ENCODE measurements around the gene ZNF207.
"Not testable (repeated sequence)": the region's sequence is repeated elsewhere in the genome, so short reads cannot be mapped to it uniquely, and the experiment has no call there.

ZNF207 gene

DNA sequence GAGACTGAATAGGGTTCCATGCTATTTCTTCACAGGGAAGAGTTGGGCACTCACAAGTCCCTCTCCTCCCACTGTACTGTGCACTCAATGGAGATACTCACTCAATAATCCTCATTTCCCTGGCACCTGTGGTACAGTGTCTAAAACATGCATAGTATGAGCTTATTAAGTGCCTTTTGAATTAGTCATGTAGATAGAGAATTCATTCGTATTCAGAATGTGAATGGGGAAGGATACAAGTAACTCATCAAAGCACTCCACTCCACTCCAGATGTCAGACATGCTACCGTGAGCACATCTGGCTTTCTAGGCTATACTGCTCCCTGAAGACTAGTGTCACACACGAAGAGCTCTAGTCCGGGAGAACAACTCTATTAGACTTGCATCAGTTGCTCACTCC, 14.3 kb upstream of the ZNF207 start:
- no peak for DNase-seq

DNA sequence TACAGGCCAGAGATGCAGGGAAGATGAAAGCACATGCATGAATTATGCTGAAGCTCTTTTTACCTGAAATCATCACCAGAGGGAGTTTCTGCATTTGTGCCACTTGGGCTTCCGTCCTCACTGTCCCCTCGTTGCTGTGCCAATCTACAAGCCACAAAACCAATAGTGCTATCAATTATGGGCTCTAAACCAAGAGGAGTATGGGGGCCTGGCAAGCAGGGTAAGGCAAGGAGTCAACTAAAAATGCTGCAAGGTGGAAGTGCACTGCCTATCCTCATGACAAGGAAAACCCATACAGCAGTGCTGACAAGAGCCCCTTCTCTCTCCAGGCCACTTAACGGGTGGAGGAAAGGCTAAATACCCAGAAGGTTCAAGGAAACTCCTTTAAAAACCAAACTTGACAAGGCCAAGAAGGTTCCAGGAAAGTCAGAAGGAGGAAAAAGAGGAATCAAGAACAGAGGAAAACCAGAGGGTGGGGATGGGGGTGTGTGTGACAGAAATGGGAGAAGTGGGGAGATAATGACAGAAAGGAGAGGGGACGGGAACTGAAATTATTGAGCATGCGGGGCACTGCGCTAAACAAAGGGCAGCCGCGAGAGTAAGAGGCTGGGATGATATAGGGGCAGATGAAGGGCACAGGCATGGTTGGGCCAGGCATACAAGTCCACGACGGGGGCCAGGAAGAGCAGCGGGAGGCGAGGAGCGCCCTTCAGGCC, 8.7 kb upstream of the ZNF207 start:
- DNase-seq = peak in 1 of 2 donors; percentile 37

DNA sequence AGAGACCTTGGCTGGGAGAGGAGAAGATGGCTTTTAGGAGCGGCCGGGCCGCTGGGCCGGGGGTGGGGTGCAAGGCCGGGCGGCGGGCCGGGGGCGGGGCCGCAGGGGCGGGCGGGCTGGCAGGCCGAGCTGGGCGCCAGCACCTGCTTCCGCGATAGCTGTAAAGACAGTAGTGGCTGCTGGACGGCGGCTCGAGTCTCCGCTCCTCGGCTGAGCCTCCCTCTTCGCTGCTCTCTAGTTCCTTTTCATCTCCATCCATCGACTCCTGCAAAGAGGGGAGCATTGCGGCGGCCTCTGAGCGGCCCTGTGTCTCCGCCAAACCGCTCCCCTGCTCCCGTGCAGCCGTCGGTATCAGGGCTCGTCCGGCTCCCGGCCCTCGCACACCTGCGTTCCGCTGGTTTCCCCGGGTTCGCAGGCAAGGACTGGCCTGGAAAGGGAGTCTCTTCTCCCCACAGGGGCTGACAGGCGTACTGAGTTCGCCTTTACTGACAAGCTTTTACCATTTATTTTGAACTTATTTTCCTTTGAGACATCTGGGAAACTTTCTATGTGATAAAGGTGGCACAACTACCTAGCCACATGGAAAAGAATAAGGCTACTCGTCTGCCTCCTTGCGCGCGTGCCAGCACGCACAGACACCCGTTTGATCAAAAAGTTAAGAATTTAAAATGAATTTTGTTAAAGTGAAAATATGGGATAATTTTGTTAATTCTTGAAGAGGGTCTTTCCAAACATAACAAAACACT, 7.9 kb upstream of the ZNF207 start, which contains the start of gene C17orf75:
C17orf75 (minus strand) TSS at position 317 of the 746 bp plus-strand sequence; CDS start at position 283, 34 bp downstream.
- DNase-seq = peak; percentile 73 to 75

DNA sequence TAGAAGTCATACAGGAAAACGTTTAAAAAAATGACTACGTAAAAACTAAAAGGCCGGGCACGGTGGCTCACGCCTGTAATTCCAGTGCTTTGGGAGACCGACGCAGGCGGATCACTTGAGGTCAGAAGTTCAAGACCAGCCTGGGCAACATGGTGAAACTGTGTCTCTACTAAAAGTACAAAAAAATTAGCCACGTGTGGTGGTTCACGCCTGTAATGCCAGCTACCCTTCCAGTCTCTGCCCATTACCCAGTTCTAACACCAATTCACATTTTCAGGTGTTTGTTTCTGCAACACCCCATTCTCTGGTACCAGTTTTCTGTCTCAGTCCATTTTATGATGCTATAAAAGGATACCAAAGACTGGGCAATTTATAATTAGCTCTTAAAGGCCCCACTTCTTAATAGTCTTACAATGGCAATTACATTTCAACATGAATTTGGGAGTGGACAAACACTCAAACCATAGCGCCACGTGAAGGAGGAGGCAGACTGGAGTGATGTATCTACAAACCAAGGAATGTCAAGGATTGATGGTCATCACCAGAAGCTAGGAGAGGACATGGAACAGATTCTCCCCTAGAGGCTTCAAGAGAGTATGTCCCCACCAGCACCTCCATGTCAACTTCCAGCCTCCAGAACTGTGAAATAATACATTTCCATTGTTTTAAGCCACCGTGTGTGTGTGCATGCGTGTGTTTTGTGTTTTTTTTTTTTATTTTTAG, 7.2 kb upstream of the ZNF207 start:
- DNase-seq = no peak

DNA sequence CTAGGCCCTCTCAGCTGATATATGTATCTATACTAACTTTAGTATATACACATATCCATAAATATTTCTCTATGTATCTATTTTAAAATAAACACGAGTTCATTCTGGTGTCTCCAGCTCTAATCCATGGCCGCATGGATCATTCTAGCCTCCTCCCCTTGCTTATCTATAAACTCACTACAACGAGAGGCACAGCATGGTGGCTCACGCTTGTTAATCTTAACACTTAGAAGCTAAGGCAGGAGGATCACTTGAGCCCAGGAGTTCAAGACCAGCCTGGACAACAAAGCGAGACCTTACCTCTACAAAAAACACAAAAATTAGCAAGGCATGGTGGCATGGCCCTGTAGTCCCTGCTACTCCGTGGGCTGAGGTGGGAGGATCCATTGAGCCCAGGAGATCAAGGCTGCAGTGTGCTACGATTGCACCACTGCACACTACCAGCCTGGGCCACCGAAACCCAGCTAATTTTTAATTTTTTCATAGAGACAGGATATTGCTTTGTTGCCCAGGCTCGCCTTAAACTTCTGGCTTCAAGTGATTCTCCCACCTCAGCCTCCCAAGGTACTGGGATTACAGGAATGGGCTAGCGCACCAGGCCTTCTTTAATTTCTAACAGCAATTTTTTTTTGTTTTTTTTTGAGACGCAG, 3.9 kb upstream of the ZNF207 start:
- DNase-seq = no peak

DNA sequence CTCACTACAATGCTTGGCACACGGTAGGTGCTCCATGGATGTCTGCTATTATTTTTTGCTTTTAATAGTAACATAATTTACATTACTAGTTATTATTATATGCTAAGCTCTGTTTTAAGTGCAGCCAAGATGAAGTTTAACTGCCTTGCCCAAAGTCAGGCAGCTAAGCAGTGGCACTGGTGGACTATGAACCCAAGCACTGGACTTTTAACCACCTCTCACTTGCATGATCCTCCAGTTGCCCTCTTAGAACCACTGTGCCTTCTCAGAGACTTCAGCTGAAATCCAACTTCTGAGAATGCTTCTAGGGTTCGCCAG, 1.5 kb upstream of the ZNF207 start:
- DNase-seq = no peak

DNA sequence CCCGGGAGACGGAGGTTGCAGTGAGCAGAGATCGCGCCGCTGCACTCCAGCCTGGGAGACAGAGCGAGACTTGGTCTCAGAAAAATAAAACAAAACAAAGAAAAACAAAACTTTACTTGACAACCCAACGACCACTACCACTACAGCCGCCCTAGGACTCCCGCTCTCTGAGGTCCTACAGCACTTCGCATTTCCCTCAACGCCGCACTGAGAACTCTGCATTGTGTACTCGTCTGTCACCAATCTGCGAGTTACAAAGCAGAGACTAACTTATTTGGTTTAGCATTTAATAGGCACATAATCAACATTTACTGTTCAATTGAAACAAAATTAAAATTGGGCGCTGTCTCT, 479 bp upstream of the ZNF207 start:
- DNase-seq = no peak

DNA sequence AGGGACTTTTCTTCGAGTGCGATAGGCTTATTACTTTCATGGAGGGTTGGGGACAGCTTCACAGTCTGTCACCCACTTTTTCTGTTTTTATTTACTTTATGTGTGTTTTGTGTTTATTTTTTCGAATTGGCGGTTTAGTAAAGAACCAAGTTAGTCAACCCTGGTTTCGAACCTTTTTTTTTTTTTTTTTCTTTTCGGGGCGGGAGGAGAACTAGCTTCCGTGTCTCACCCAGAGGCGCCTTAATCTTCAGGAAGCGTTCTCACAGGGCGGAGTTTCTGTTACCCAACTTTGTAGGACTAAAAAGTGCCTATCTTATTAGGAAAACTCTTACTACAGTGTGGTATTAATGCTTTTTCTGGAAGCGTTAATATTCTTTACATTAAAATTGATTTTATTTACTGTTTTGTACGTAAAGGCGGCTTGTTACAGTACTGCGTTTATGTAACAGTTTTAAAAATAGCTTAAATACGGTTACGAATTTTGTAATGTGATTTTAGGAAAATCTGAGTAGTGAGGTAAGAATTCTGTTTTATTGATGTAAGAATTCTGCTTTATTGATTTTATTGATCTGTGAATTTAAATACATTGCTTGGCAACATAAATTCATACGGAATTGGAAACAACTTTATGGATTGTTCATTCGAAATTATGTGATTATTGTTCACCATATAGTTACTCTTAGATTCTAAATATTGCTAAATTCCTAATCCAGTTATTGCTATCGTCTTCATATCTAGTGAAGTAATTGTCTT, 885 bp downstream of the ZNF207 start:
- peak in 1 of 2 donors; percentile 12 for DNase-seq

DNA sequence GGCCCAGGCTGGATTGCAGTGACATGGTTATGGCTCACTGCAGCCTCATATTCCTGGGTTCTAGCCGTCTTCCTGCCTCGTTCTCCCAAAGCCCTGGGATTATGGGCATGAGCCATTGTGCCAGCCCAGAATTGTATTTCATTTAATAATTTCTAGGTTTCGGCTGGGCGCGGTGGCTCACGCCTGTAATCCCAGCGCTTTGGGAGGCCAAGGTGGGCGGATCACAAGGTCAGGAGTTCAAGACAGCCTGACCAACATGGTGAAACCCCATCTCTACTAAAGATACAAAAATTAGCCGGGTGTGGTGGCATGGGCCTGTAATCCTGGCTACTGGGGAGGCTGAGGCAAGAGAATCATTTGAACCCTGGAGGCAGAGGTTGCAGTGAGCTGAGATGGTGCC, 2.8 kb downstream of the ZNF207 start:
- not testable (repeated sequence) for DNase-seq

DNA sequence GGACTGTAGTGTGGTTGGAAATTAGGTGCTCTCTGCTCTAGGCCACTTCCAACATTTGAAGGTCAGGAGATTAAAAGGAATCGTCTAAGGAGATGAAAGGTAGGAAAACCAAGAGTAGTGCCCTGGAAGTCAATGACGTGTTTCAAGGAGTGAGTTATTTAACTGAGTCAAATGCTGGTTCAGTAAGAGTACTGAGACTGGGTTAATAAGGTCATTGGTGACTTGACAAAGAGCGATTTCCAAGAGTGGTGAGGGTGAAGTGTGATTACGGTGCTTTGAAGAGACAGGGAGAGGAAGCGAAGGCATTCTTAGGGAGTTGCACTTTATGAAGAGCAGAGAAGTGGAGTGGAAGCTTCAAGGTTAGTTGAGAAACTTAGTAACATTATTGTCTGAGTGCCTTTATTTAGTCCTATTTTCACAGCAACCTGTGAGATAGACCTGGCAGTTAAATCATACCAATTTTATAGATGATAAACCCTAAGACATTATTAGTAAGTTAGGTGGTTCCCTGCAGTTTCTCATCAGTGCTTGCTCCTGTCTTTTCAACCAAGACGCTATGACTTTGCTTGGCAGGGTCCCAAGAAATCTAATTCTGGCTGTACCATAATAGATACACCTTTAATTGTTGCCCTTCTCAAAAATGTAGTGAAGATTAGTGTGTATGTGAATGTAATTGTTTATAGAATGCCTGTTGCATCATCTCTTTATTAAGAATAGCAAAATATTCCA, 5.9 kb downstream of the ZNF207 start:
- DNase-seq = no peak

DNA sequence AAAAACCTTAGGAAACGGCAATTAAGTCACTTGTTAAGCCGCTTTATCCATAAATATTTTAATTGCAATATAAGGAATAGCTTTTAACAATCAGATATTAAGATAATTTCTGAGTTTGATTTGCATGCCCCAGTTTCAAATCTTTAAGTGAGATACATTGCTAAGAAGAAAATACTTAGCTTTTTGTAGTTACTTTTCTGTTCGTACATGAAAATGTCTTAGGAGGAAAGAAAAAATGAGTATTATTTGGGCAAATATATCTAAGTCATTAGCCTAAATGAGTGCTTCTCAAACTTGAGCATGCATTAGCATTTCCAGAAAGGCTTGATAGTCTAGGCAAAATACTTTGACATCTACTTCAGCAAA, 6.4 kb downstream of the ZNF207 start:
- DNase-seq = no peak

DNA sequence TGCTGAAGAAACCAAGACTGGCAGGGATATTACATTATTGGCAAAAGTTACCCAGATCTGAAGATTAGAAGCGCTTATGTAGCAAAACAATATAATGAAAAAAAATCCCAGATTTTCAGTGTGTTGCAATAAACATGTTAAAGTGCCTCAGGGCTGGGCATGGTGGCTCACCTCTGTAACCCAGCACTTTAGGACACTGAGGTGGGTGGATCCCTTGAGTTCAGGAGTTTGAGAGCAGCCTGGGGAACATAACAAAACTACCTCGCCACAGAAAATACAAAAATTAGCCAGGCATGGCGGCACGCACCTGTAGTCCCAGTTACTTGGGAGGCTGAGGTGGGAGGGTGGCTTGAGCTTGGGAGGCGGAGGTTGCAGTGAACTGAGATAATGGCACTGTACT, 6.8 kb downstream of the ZNF207 start:
- no peak for DNase-seq

DNA sequence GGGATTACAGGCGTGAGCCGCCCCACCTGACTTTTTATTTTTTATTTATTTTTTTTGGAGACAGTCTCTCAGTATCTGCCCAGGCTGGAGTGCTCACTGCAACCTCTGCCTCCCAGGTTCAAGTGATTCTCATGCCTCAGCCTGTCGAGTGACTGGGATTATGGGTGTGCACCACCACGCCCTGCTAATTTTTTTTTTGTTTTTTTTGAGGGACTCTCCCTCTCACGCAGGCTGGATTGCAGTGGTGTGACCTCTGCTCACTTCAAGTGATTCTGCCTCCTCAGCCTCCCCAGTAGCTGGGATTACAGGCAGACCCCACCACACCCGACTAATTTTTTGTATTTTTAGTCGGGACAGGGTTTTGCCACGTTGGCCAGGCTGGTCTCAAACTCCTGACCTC, 7.7 kb downstream of the ZNF207 start:
- DNase-seq = no peak

DNA sequence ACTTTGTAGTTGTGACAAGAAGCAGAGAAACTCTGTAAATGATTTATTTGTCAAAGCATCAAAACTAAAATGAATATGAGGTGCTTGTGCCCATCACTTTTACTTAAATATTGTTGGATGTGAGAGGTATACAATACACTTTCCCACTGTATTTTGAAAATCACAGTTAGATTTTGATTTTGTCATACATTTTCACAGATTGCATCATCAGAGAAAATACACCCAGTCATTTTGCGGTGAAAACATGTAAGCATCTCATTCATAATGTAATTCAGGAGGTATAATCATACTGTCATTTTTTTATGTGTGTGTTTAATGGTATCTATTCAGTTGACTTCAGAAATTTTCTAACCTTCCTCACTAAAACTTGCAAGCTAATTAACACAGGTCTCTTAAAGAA, 11.3 kb downstream of the ZNF207 start:
- no peak for DNase-seq

DNA sequence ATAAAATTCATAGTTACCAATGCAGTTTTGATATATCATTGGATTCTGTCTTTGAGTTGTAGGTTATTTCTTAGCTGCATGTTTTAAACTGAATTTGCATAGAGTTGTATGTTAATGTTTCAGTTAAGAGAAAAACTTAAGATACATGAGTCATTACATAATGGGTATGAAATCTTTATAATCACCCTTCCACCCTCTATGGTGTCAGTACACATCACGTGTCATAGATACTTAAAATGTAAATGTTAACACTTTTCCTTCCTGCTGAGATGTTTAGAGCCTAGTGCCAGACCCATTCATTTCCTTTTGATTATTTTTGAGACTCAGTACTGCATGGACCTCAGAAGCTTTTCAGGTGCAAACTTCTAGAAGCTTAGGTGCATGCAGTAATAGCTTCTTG, 20.5 kb downstream of the ZNF207 start:
- DNase-seq = no peak

DNA sequence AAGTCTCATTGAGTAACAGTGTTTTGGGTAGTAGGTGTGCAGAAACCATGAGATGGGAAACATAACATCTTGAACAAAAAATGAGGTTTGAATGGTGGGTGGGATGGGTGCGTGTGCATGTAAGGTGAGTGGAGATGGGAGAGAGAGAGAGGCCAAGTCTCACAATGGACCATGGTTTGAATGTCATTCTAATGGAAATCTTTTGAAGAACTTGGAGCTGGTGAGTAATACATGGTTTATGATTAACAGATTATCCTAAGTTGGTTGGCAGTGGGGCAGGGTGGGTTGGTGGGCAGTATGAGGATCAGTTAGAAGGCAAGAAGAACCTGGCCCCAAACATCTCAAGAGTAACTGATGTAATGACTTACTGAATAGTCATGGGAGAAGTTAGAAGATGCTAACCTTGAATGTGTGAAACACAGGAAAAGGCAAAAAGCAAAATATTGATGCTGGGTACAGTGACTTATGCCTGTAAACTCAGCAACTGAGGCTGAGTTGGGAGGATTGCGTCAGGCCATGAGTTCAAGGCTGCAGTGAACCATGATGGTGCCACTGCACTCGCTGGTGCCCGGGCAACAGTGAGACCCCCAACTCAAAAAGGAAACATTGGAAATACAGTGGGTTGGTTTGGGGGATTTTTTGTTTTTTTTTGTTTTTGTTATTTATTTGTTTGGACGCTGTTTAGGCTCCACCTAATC, 32.7 kb downstream of the ZNF207 start:
- no peak for DNase-seq

DNA sequence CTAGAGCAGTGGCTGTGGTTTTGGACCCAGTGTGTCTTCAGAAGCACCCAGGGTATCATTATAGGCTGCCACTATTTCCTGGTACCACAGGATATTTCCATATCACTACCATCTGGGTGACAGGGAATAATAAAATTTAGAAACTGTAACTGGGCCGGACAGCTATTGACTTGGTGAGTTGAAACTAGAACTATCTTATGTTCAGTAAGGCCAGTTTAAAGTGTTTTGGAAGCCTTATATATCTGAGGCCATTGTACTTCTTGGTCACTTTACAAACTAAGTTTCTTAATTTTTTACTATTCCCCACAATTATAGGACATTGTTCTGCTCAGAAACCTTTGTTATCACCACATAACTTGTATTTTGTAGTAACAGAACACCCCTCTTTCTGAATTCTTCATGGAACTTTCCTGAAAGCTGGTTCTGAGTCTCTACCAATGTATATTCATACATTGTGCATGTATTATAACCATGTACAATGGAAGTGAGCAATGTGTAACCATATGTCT, 34.0 kb downstream of the ZNF207 start:
- no peak for DNase-seq

DNA sequence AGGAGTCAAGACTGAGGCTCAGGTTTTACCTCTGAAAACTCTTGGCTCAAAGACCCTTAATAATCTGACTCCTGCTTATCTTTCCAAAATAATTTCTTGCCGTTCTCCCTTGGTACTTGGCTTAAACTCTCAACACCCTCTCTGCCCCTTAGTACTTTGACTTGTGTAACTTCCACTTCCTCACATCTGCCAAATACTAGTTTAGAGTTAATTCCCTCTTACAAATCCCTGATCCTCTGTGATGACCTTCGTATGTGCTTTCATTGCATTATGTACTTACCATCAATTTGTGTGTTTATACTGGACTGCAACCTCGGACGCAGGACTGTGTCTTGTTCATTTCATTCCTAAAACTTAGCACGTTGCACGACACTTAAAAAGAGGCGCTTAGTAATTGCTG, 35.2 kb downstream of the ZNF207 start:
- DNase-seq = no peak

DNA sequence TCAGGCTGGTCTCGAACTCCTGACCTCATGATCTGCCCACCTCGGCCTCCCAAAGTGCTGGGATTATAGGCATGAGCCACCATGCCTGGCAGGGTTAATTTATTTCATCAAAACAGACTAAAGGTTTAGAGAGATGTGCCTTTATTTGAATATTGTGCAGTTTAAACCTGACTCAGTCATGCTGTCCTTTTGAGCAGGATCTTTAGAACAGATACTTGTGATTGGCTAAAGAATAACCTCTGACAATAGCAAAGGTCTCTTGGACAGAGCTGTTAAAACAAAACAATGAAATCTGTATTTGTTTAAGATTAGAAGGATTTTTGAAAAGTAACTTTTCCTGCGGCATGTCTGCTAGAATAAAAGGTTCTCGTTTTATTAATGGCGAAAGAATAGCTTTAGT, 36.0 kb downstream of the ZNF207 start:
- DNase-seq = no peak

DNA sequence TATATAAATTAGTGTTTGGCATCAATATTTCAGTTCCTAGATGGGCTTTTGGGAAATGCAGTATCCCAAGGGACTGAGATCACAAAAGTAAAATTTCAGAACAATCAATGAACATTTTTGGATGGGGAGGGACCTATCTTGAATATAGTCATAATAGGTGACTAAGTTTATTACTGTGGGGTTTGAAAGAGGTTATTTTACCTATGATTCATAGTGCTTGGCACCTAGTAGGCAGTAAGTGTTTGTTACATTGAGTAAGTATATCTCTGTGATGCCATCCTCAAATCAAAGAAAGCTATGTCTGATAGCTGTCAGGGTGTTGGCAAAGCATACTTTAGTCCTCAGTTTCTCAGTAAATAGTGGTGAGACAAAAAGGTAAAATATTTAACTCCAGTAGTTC, 36.9 kb downstream of the ZNF207 start:
- no peak for DNase-seq

DNA sequence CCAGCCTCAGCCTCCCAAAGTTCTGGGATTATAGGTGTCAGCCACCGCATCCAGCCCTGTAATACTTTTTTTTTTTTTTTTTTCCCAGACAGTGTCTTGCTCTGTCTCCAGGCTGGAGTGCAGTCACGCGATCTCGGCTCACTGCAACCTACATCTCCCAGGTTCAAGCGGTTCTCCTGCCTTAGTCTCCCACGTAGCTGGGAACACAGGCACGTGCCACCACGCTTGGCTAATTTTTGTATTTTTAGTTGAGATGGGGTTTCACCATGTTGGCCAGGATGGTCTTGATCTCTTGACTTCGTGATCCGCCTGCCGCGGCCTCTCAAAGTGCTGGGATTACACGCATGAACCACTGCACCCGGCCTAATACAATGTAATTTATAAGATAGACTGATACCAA, 38.2 kb downstream of the ZNF207 start:
- DNase-seq = not testable (repeated sequence)
